H7 (cell line): ENCODE results near the gene MAP4K2. TPM values are rescaled to one million over a fixed set of nuclear protein-coding genes. Genes with fewer than 3 reads are reported as not detected.
A peak's percentile ranks its signal among the peaks of the same experiment; 100 is the strongest.
"Not testable (repeated sequence)": the region's sequence is repeated elsewhere in the genome, so short reads cannot be mapped to it uniquely, and the experiment has no call there.

Experiments used
- DNase-seq: peaks from one replicate; pipeline ENCODE4 v3.0.0; 2012
- H3K27me3 ChIP-seq: 2 replicates; pipeline ENCODE4 v1.6.0; 2011; ENCODE audit warnings: mild to moderate bottlenecking, low read length; ENCODE audit not compliant: control insufficient read depth, insufficient read depth
- H3K36me3 ChIP-seq: replicated peaks from 2 replicates; pipeline ENCODE4 v1.5.1; 2011; ENCODE audit warnings: low read length; ENCODE audit not compliant: control insufficient read depth, insufficient read depth
- H3K4me3 ChIP-seq: 2 replicates; pipeline ENCODE4 v1.5.1; 2011; ENCODE audit warnings: low read depth, mild to moderate bottlenecking, control low read depth, low read length, moderate library complexity; ENCODE audit not compliant: insufficient read depth
- total RNA-seq: library from RNA; depleted of rRNA; stranded (reverse); fragments of >200 nt; shearing (Covaris generic); gene quantifications from 2 replicates; pipeline ENCODE4 v1.2.3, GENCODE V29; 2014

The MAP4K2 gene
- total RNA-seq, 1 experiment from 2014 or later = 29.7 TPM

DNA sequence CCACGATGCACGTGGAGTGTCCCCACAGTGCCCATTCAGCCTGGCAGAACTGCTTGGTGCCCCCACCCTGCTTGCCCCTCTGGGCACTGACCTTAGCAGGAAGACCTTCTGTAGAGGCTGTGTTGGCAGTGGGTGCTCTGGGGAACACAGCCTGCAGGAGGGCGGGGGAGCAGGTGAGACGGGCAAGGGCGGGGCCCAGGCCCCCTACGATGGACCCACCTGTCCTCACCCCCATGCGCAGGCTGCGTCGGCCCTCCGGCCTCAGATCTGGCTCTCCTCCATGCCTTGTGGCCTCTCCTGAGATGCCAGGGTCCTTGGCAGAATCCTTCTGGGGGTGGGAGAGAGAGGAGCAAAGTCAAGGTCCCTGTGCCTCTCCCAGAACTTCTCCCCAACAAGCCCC lies 30.5 kb upstream of the MAP4K2 start:
- H3K4me3 ChIP-seq = no peak overlapping the region
- DNase-seq = no peak

DNA sequence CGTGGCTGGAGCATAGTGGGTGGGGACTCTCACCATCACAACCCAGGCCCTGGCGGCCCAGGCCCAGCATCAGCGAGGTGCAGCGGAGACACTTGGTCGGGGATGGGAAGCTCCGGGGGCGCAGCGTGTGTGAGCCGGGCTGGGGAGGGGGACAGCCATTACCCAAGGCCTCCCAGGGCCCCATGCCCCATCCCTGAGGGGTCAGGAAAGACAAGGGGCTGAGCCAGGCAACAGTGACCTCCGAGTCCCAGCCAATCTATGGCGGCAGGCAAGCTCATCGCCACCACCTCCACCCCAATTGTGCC lies 30.1 kb upstream of the MAP4K2 start:
- DNase-seq = no peak
- H3K27me3 ChIP-seq = no peaks in the 10 kb centered on the region
- no peak overlapping the region for H3K4me3 ChIP-seq
- peaks cover 4% of the 10 kb centered on the region for H3K36me3 ChIP-seq

More for the DNA sequence above, 30.5 kb upstream of the MAP4K2 start:
- no peaks in the 10 kb centered on the region for H3K27me3 ChIP-seq
- peaks cover 4% of the 10 kb centered on the region for H3K36me3 ChIP-seq

DNA sequence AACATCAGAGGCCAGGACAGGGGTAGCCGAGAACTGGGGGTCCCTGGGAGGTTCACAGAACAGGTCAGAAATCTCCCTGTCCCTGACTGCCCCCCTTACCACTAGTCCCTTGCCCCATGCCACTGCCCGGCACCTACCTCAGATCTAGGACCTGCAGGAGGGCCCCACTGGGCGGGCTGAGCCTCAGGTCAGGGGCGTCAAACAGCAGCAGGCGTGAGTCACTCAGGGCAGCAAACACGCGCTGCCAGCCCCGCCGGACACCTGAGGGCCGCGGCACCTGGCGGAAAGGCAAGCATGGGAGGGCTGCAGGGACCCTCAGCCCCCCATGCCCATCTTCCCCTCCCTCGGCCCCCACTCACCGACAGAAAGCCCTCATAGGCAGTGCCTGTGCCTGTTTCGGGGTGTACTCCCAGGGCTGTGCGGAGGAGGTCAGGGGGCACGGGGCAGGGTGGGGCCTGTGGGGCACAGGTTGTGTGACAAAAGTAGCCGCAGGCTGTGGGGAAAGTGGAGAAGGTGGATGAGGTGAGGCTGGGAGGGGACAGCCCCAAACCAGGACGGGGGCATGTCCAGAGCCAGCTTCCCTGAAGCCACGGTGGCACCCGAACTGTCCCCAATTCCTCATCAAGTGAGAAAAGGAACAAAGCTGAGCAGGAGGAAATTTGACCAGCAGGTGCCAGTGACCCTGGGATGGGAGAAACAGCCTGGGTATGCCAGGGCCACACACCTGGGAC lies 29.6 kb upstream of the MAP4K2 start:
- DNase-seq = no peak
- H3K27me3 ChIP-seq = no peaks in the 10 kb centered on the region
- H3K36me3 ChIP-seq = peaks cover 4% of the 10 kb centered on the region
- H3K4me3 ChIP-seq = no peak overlapping the region

DNA sequence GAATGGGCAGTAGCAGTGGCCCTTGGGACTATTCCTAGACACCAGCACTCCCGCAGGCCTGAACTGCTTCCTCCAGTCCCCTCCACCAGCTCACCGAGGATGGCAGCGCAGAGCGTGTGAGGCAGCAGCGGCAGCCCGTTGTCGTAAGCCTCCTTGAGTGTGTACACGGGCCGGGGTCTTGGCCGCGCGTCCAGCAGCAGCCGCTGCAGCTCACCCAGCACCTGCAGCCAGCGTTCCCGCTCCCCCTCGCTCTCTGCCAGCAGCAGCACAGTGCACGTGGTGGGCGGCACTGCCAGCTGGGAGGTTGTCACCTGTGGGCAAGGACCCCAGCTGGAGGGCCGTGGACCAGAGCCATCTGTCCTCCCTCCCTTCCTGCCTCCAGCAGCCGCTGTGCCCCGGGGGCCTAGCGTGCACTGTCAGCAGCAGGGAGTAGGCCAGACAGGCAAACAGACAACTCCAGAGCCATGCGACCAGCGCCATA lies 28.4 kb upstream of the MAP4K2 start:
- Histone ChIP-seq H3K4me3 (no peak overlapping the region), H3K36me3 (peaks cover 4% of the 10 kb centered on the region), H3K27me3 (no peaks in the 10 kb centered on the region)
- DNase-seq = no peak

DNA sequence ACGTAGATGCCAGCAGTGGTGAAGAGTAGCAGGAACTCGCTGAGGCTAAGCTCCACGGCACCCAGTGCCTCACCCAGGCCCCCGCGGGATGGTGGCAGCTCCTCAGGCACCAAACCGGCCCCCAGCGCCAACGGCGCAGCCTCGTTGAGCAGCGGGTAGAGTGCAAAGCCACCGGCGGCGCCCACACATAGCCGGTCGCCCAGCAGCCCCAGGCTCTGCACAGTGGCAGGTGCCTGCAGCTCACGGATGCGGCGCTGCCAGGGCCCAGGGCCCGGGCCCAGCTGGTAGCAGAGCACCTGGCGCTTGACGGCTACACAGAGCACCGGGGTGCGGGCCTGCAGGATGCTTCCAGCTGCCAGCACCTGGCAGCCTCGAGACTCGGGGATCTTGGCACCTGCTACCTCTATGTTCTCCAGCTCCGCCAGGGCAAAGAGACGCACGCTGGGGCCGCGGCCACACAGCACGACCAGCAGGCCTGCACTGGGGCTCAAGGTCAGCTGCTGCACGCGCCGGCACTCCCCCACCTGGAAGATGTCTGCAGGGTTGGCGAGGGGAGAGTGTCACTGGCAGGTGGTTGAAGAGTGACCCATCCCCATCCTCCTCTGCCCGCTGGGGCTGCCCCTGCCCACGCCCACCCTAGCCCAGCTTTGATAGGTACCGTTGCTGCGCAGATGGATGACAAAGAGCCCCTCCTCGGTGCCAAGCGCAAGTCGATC lies 26.7 kb upstream of the MAP4K2 start:
- Histone ChIP-seq H3K4me3 (no peak overlapping the region), H3K27me3 (no peaks in the 10 kb centered on the region), H3K36me3 (peaks cover 5% of the 10 kb centered on the region)
- no peak for DNase-seq

DNA sequence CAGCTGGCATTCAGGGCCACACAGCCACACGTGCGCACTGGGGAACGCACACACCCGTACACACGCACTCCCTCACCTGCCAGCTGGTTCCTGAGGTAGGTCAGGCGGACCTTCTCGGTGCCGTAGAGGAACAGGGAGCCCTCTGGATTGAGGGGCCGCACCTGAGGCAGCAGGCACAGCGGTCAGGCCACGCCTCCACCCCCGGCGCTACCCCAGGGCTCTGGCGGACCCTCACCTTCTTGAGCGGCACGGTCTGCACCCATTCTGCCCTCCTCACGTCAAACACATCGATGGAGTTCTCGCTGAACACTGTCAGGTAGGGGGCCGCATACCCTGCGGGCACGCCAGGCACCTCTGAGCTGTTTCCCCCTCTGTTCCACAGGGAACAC lies 24.4 kb upstream of the MAP4K2 start:
- Histone ChIP-seq H3K27me3 (no peaks in the 10 kb centered on the region), H3K4me3 (no peak overlapping the region), H3K36me3 (peaks cover 2% of the 10 kb centered on the region)
- DNase-seq = no peak

DNA sequence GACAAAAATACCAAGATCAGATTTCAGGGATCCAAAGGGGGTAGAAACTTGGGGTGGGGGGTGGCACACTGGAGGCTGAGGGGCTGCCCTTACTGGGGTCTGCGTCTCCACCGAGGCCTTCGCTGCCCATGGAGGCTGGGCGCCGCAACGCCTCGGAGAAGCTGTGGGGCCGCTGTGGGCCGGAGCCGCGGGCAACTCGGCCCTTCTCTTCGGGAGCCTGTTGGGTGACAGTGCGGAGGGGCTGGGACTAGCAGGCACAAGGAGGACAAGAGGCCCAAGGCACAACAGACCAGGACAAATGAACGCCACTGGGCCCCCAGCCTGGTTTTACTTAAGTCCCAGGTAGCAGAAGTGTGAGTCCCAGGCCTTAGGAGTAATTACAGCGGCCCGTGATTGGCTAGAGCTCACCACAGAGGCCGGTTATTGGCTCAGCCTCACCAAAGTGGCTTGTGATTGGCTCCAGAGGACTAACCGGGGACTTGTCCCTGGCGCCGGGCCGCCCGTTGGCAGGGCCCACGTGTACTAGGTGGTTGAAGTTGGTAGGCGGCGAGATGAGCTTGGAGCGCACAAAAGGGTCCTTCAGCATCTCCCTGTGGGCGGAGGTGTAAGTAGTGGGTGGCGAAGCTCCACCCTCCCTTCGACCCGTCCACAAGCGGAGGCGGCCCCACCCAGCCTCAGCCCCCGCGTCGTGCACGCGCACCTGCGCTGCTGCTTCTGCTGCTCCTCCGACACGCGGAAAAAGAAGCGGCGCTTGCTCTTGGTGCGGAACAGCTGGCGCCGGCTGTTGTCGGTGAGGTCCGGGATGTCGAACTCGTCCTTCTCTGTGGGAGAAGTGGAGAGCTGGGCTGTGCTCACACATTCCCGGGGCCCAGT lies 23.8 kb upstream of the MAP4K2 start:
- Histone ChIP-seq H3K4me3 (no peak overlapping the region), H3K27me3 (no peaks in the 10 kb centered on the region), H3K36me3 (peaks cover 2% of the 10 kb centered on the region)
- DNase-seq = peak; percentile 79

DNA sequence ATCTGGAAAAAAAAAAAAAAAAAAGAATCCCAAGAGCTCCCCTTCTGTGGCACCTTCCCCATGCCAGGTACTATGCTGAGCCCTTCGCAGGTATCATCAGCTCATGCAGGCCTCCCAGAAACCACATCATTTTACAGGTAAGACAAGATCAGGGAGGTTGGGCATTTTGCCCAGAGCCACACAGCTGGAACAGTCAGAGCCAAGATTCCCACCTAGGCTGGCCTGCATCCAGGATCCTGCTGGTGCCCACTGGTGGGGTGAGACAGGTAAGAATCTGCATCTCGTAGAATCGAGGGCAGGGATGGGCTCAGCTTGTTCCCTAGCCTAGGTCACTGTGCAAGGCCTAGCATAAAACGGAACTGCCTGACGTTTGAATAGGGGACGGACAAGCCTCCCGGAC lies 23.0 kb upstream of the MAP4K2 start:
- Histone ChIP-seq H3K27me3 (no peaks in the 10 kb centered on the region), H3K4me3 (no peak overlapping the region), H3K36me3 (peaks cover 1% of the 10 kb centered on the region; the same call in 1 of the 2 replicates)
- DNase-seq = no peak

DNA sequence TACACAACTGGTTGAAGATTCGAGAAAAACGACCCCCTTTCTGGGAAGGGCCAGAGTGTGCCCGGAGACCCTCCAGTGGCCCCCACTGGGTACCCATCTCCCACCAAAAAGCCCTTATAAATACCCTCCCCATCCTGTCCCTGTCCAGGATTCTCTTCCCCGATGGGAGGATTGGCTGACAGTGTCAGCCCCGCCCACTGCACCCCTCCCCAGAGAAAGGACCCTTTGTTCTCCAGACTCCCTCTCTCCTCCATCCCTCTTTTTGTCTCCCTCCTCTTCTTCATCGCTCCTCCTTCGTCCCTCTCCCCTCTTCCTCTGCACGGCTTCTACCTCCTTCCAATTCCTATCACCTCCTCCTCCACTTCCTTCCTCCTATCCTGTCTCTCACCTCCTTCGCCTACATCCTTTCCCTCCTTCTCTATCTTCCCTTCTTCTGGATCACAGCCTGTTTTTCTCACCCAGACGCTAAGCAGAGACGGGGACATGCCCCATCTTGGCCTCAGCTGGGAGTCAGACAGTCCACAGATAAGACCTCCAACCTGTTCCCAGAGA lies 20.6 kb upstream of the MAP4K2 start:
- Histone ChIP-seq H3K36me3 (peaks cover 1% of the 10 kb centered on the region; the same call in 1 of the 2 replicates), H3K4me3 (no peak overlapping the region), H3K27me3 (no peaks in the 10 kb centered on the region)
- no peak for DNase-seq

DNA sequence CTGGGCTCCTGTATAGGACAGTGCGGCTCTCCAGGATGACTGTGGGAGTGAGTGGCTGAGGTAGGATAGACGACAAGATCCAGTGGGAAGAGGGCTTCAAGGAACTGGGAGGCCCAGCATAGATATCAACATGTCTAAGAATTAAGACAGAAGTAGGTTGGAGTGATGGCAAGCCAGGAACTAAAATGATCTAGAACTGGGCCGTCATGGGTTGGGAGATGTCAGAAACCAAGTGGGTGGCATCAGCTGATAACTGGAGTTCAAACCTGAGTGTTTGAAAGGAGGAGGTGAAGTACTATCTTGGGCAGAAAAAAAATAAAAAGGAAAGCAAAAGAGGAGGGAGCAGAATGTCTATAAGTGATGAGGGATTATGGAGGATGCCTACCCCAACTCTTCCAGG lies 14.5 kb upstream of the MAP4K2 start:
- no peak for DNase-seq
- no peak overlapping the region for H3K4me3 ChIP-seq
- no peaks in the 10 kb centered on the region for H3K36me3 ChIP-seq
- H3K27me3 ChIP-seq = no peaks in the 10 kb centered on the region

DNA sequence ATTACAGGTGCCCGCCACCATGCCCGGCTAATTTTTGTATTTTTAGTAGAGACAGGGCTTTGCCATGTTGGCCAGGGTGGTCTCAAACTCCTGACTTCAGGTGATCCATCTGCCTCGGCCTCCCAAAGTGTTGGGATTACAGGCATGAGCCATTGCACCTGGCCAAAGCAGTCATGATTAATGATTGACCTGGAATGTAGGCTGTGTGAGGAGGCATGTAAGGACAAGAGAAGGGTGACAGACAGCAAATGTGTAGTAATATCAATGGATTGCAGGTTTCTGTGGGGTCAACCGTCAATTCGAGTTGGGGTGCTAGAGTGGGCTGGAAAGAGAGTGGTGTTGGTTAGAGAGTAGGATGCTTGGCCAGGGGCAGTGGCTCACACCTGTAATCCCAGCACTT lies 12.4 kb upstream of the MAP4K2 start:
- H3K27me3 ChIP-seq, H3K36me3 ChIP-seq, H3K4me3 ChIP-seq, DNase-seq: not testable (repeated sequence)

DNA sequence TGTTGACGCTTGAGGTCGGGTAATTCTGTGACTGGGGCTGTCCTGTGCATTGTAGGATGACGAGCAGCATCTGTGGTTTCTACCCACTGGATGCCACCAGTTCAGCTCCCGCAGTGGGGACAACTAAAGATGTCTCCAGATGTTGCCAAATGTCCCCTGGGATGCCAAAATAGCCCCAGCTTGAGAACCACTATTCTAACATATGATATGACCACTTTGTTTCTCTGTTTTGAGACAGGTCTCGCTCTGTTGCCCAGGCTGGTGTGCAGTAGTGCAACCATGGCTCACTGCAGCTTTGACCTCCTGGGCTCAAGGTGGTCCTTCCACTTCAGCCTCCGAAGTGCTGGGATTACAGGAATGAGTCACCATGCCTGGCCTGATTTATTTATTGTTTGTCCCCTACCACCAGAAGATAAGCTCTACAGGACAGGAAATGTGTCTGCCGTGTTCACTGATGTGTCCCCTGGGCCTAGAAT lies 11.7 kb upstream of the MAP4K2 start:
- DNase-seq = no peak
- Histone ChIP-seq H3K27me3 (no peaks in the 10 kb centered on the region), H3K4me3 (no peak overlapping the region), H3K36me3 (no peaks in the 10 kb centered on the region)

DNA sequence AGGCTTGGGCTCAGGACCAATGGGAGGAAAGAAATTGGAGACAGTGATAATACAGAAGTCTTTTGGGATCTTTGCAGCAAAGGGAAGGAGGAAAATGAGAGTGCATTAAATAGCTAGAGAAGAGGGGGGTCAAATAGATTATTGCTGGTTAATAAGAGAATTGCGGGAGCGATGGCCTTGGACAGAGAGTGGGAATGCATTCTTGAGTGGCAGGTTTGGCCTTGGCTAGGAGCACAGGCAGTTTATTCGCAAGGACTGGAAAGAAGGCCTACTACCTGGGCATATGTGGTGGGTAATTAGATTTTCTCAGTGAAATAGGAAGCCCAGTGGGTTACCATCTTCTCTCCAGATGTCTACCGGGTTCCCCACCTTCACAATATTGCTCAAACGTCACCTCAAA lies 10.8 kb upstream of the MAP4K2 start:
- Histone ChIP-seq H3K4me3 (no peak overlapping the region), H3K36me3 (no peaks in the 10 kb centered on the region), H3K27me3 (no peaks in the 10 kb centered on the region)
- no peak for DNase-seq

DNA sequence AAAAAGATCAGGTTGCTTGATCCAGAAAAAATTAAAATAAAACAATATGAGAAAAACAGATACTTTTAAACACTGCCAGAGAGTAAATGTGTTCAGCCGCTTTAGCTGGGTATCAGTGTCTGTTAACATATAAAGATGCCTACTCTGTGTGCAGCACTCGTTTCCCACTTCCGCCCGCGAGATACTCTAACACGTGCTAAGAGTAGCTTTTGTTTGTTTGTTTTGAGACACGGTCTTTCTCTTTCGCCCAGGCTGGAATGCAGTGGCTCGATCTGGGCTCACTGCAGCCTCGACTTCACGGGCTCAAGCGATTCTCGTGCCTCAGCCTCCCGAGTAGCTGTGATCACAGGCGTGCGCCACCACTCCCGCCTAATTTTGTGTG lies 7.9 kb upstream of the MAP4K2 start:
- Histone ChIP-seq H3K36me3 (peaks cover 14% of the 10 kb centered on the region), H3K27me3 (no peaks in the 10 kb centered on the region), H3K4me3 (peak overlapping the region; percentile 22)
- no peak for DNase-seq
